K562 (cell line): ENCODE data around the gene HSD17B1. TPM values are rescaled to one million over a fixed set of nuclear protein-coding genes. Genes with fewer than 3 reads are reported as not detected.

ENCODE experiments used
- ERF ChIP-seq: fragments of 450-650 bp; formaldehyde crosslinking; IDR thresholded peaks from 2 replicates; pipeline ENCODE4 v1.4.0; 2020; ENCODE audit warnings: mild to moderate bottlenecking, mixed read lengths
- FIP1L1 ChIP-seq: fragments of 200-400 bp; formaldehyde crosslinking; IDR thresholded peaks from 2 replicates; pipeline ENCODE4 v1.6.1; 2018; ENCODE audit warnings: mild to moderate bottlenecking, low read depth, low read length; ENCODE audit not compliant: poor library complexity, severe bottlenecking
- KAT7 ChIP-seq: sonication (generic); formaldehyde crosslinking; IDR thresholded peaks from 2 replicates; pipeline ENCODE4 v1.8.0; 2022; ENCODE audit warnings: missing genetic modification reagents, mild to moderate bottlenecking, borderline replicate concordance
- KHSRP ChIP-seq: fragments of 450-650 bp; IDR thresholded peaks from 2 replicates; pipeline ENCODE4 v1.6.1; 2017
- POU5F1 ChIP-seq: fragments of 150-350 bp; IDR thresholded peaks from 2 replicates; pipeline ENCODE4 v1.6.1; 2014; ENCODE audit warnings: borderline replicate concordance, low read length, low read depth, mild to moderate bottlenecking; ENCODE audit not compliant: partially characterized antibody
- SMARCA4 ChIP-seq: fragments of 450-650 bp; IDR thresholded peaks from 2 replicates; pipeline ENCODE4 v1.6.1; 2016
- TCF15 ChIP-seq: fragments of 250-450 bp; sonication (Bioruptor Pico); IDR thresholded peaks from 2 replicates; pipeline ENCODE4 v1.8.0; 2022; ENCODE audit warnings: moderate library complexity, mild to moderate bottlenecking, inconsistent platforms
- ZBED1 ChIP-seq: IDR thresholded peaks from 2 replicates; pipeline ENCODE4 v1.6.1; 2014
- ZNF174 ChIP-seq: fragments of 250-450 bp; sonication (Bioruptor Pico); IDR thresholded peaks from 2 replicates; pipeline ENCODE4 v1.4.0; 2020; ENCODE audit warnings: mild to moderate bottlenecking
- ZNF311 ChIP-seq: fragments of 250-450 bp; sonication (Bioruptor Pico); IDR thresholded peaks from 2 replicates; pipeline ENCODE4 v1.4.0; 2020; ENCODE audit warnings: mild to moderate bottlenecking, moderate library complexity
- ZNF318 ChIP-seq, 2 experiments: fragments of 450-650 bp; IDR thresholded peaks; 2 replicates each; pipeline ENCODE4 v1.6.1; 2016; ENCODE audit warnings: mild to moderate bottlenecking in 2 of 2, borderline replicate concordance in 1 of 2, low read depth in 1 of 2, moderate library complexity in 1 of 2
- polyA plus RNA-seq, 8 experiments: library from polyadenylated mRNA; depleted of rRNA in 4 of 8; stranded (reverse) in 5 of 8; unstranded in 3 of 8; fragments of >200 nt; fragmentation: Nextera tagmentation in 2 of 8; fragmentation: Illumina TruSeq in 1 of 8; extraction: Ambion mirVana in 2 of 8; extraction: Trizol in 1 of 8; gene quantifications; 2 replicates each; pipeline versions ENCODE4 v1.2.1 to v1.2.3, GENCODE V29; 2011 to 2014; ENCODE audit warnings: inconsistent platforms in 1 of 8, missing spikeins in 1 of 8
- total RNA-seq, 7 experiments: library from RNA; depleted of rRNA in 6 of 7; stranded (reverse); fragments of >200 nt in 6 of 7; fragmentation: Illumina TruSeq in 2 of 7; extraction: Trizol in 2 of 7; gene quantifications; 2 replicates each; pipeline versions ENCODE4 v1.2.1 to v1.2.3, GENCODE V29; 2011 to 2021; ENCODE audit warnings: low replicate concordance in 1 of 7
- TF ChIP-seq, protein P1 (sequence below), 2 experiments: fragments of 450-650 bp; formaldehyde crosslinking in 1 of 2; IDR thresholded peaks; 2 replicates each; pipeline versions ENCODE4 v1.4.0 to v1.6.1; 2014 to 2020; ENCODE audit warnings: mild to moderate bottlenecking in 2 of 2, borderline replicate concordance in 1 of 2, low read depth in 1 of 2

The HSD17B1 gene
- total and polyA plus RNA-seq, 9 of the 15 experiments (the other 6 are each of a cell fraction or from before 2014, with no cell fraction given), result 0.55 to 21.1 (median 3.6) TPM

GRCh38 chr17:42561897-42562387 is 9.2 kb downstream of the HSD17B1 start, which contains the start of gene COASY (continued):
- TF ChIP-seq, protein P1, sequence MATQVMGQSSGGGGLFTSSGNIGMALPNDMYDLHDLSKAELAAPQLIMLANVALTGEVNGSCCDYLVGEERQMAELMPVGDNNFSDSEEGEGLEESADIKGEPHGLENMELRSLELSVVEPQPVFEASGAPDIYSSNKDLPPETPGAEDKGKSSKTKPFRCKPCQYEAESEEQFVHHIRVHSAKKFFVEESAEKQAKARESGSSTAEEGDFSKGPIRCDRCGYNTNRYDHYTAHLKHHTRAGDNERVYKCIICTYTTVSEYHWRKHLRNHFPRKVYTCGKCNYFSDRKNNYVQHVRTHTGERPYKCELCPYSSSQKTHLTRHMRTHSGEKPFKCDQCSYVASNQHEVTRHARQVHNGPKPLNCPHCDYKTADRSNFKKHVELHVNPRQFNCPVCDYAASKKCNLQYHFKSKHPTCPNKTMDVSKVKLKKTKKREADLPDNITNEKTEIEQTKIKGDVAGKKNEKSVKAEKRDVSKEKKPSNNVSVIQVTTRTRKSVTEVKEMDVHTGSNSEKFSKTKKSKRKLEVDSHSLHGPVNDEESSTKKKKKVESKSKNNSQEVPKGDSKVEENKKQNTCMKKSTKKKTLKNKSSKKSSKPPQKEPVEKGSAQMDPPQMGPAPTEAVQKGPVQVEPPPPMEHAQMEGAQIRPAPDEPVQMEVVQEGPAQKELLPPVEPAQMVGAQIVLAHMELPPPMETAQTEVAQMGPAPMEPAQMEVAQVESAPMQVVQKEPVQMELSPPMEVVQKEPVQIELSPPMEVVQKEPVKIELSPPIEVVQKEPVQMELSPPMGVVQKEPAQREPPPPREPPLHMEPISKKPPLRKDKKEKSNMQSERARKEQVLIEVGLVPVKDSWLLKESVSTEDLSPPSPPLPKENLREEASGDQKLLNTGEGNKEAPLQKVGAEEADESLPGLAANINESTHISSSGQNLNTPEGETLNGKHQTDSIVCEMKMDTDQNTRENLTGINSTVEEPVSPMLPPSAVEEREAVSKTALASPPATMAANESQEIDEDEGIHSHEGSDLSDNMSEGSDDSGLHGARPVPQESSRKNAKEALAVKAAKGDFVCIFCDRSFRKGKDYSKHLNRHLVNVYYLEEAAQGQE (IDR thresholded peaks at IDR 0.05; ENCODE audit: borderline replicate concordance), result no peak
- TF ChIP-seq, protein P1 (CRISPR knock-in tag; IDR thresholded peaks at IDR 0.05; ENCODE audit: low read depth), result no peak
- no peak for TF ChIP-seq FIP1L1
- TF ChIP-seq ZNF311 (CRISPR knock-in tag), result no peak
- no peak for TF ChIP-seq TCF15
- no peak for TF ChIP-seq ZNF318 (IDR thresholded peaks at IDR 0.05; ENCODE audit: borderline replicate concordance in 1 of 2, low read depth in 1 of 2)
- TF ChIP-seq ZNF174 (CRISPR knock-in tag), result no peak
- TF ChIP-seq KAT7 (CRISPR knock-in tag), result no peak
- TF ChIP-seq KHSRP, result no peak
- no peak for TF ChIP-seq SMARCA4
- TF ChIP-seq POU5F1, result peak; percentile 98
- TF ChIP-seq ERF (CRISPR knock-in tag), result no peak
- no peak for TF ChIP-seq ZBED1
